GM18870 (cell line): ENCODE measurements around the gene SLC40A1.
"Not testable (repeated sequence)": the region's sequence is repeated elsewhere in the genome, so short reads cannot be mapped to it uniquely, and the experiment has no call there.

Source experiments
- ATAC-seq: cut with Tn5 transposase; IDR thresholded peaks from one replicate; pipeline ENCODE4 v1.9.1; 2021; ENCODE audit warnings: moderate library complexity; ENCODE audit not compliant: unreplicated experiment

SLC40A1 gene

GRCh38 chr2:189580658-189581353 lies at the start of gene SLC40A1:
Gene SLC40A1 (minus strand): TSS chr2:189580786. CDS start chr2:189580460, 326 bp downstream.
- no peak for ATAC-seq

- no peak for ATAC-seq
Observed at GRCh38 chr2:189629531-189630453, 49.2 kb upstream of the SLC40A1 start.

GRCh38 chr2:189628817-189629530 lies 48.4 kb upstream of the SLC40A1 start:
- ATAC-seq: no peak

- no peak for ATAC-seq
Observed at GRCh38 chr2:189627789-189628188, 47.2 kb upstream of the SLC40A1 start.

- ATAC-seq: no peak
Observed at GRCh38 chr2:189625636-189626035, 45.0 kb upstream of the SLC40A1 start.

- ATAC-seq: no peak
Observed at GRCh38 chr2:189624648-189625355, 44.2 kb upstream of the SLC40A1 start.

- peak; percentile 40 for ATAC-seq
Observed at GRCh38 chr2:189623049-189623448, 42.5 kb upstream of the SLC40A1 start.

- ATAC-seq: no peak
Observed at GRCh38 chr2:189621781-189622180, 41.2 kb upstream of the SLC40A1 start.

- no peak for ATAC-seq
Observed at GRCh38 chr2:189618197-189618596, 37.6 kb upstream of the SLC40A1 start.

- no peak for ATAC-seq
Observed at GRCh38 chr2:189614585-189614984, 34.0 kb upstream of the SLC40A1 start.

- ATAC-seq: no peak
Observed at GRCh38 chr2:189613650-189614420, 33.2 kb upstream of the SLC40A1 start.

- no peak for ATAC-seq
Observed at GRCh38 chr2:189613077-189613636, 32.6 kb upstream of the SLC40A1 start.

GRCh38 chr2:189610700-189611099 lies 30.1 kb upstream of the SLC40A1 start:
- no peak for ATAC-seq

GRCh38 chr2:189609853-189610252 lies 29.3 kb upstream of the SLC40A1 start:
- no peak for ATAC-seq

- ATAC-seq: no peak
Observed at GRCh38 chr2:189609423-189609816, 28.8 kb upstream of the SLC40A1 start.

- ATAC-seq: no peak
Observed at GRCh38 chr2:189608795-189609422, 28.3 kb upstream of the SLC40A1 start.

- no peak for ATAC-seq
Observed at GRCh38 chr2:189608170-189608569, 27.6 kb upstream of the SLC40A1 start.

- ATAC-seq: no peak
Observed at GRCh38 chr2:189602233-189602632, 21.6 kb upstream of the SLC40A1 start.

- not testable (repeated sequence) for ATAC-seq
Observed at GRCh38 chr2:189601652-189602051, 21.1 kb upstream of the SLC40A1 start.
